ENCODE data around the gene COLQ. TPM values are rescaled to one million over a fixed set of nuclear protein-coding genes. Genes with fewer than 3 reads are reported as not detected.
A peak's percentile ranks its signal among the peaks of the same experiment; 100 is the strongest.
"Not testable (repeated sequence)": the region's sequence is repeated elsewhere in the genome, so short reads cannot be mapped to it uniquely, and the experiment has no call there.

Gene COLQ
- 24.7 TPM for polyA plus RNA-seq (ENCODE audit: insufficient read length)

- no peak for DNase-seq (ENCODE audit: low read depth)
These were observed at the start of gene COLQ for GRCh38 chr3:15521573-15521965. Gene COLQ (minus strand): TSS chr3:15521706. CDS start chr3:15521625, 81 bp downstream.

- no peak for DNase-seq (ENCODE audit: low read depth)
These were observed 41.7 kb upstream of the COLQ start for GRCh38 chr3:15563190-15563589.

DNA sequence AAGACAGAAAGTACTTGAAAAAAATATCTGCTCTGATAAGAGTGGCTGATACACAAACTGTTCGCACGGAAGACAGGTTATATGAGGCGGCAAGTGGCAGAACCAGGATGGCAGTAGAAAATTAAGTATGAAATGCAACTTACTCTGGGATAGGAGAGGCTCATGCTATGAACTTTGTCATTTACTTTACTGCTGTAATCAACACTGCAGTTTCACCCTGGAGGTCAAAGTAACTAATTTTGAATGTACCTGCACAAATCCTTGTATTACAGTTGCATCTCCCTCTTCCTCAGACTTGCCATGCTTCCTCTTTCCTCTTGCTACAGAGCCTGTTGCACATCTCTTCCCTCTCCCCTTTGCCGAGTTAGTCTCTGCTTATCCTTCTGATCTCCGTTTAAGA is 41.1 kb upstream of the COLQ start:
- no peak for DNase-seq (ENCODE audit: low read depth)

- no peak for DNase-seq (ENCODE audit: low read depth)
These were observed 37.1 kb upstream of the COLQ start for GRCh38 chr3:15558581-15558980.

DNA sequence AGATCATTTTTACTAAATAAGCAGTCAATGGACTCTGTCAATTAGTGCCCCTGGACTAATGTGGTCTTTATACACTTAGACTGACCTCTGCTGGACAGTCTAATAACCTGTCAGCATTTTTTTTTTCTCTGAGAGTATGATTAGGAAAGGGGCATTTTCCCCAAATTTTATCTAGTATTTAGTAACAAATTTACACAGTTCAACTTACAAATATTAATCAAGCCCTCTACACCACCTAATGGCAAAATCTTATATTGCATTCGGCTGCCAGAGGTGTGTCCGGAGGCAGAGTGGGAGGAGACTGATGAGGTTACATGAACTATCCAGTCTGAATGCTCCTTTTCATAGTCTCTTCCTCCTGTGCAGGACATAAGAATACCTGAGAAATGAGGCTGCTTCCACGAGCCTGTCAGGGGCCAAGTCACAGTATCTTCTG is 36.0 kb upstream of the COLQ start:
- peak; percentile 31 for DNase-seq (ENCODE audit: low read depth)

DNA sequence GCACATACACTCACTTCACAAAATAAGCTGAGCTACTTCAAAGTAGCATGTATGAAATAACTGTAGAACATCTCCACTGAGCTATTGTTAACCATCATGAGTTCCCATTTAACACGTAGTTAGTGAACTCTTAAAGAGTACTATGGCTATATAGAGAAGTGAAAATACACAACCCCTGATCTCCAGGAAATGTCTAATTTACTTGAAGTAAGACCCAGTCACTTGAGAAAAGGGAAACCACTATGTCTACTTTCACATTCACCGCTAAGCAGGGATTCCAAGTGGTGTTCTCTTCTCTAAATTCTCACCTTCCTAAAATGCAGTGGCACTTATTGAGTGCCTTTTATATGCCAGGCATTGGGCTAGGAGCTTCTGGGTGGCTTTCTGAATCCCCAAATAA is 35.0 kb upstream of the COLQ start:
- DNase-seq (ENCODE audit: low read depth) = peak; percentile 9

GRCh38 chr3:15553749-15554148 is 32.2 kb upstream of the COLQ start:
- no peak for DNase-seq (ENCODE audit: low read depth)

DNA sequence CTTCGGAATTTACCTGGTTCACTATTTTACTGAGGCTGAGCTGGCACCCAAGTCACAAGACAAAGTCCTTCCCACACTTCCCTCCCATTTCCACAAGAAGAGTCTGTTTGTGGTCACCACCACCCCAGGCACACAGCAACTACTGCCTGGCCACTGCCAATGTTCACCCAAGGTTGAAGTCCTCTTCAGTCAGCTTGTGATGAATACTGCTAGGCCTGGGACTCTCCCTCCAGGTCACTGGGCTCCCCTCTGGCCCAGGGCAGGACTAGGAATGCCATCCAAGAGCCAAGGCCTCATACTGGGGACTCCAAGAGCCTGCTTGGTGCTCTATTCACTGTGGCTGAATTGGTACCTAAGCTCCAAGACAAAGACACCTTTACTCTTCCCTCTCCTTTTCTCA is 30.4 kb upstream of the COLQ start:
- DNase-seq (ENCODE audit: low read depth) = no peak

DNA sequence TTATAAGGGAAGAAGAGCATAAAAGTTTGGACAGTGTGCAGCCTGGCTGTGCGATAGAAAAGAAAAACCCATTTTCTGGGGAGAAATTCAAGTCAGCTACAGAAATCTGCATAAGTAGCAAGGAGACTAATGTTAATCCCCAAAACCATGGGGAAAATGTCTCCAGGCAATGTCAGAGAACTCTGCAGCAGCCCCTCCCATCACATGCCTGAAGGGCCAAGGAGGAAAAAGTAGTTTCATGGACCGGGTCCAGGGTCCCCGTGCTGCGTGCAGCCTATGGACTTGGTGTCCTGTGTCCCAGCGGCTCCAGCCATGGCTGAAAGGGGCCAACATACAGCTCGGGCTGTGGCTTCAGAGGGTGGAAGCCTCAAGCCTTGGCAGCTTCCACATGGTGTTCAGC is 28.3 kb upstream of the COLQ start:
- no peak for DNase-seq (ENCODE audit: low read depth)

GRCh38 chr3:15542614-15543013 is 21.1 kb upstream of the COLQ start:
- no peak for DNase-seq (ENCODE audit: low read depth)

- DNase-seq (ENCODE audit: low read depth) = no peak
These were observed 19.9 kb upstream of the COLQ start for GRCh38 chr3:15541371-15541770.

DNA sequence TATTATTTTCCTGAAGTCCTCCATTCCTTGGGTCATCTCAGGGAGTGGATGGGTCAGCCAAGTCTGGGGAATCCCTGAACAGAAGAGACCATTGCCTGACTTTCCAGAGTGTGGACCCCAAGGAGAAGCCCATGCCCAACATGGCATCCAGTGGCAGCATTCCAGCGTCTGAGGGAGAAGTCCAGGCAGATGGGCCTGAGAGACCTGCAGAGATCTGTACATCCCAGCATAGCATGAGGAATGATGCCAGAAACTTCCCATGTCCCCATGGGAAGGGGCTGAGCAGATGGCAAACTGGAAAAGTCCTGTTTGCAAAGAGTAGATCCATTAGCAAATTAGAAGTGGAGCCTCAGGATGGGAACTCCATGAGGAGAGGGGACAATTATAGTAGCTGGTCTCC is 17.6 kb upstream of the COLQ start:
- DNase-seq (ENCODE audit: low read depth) = no peak

DNA sequence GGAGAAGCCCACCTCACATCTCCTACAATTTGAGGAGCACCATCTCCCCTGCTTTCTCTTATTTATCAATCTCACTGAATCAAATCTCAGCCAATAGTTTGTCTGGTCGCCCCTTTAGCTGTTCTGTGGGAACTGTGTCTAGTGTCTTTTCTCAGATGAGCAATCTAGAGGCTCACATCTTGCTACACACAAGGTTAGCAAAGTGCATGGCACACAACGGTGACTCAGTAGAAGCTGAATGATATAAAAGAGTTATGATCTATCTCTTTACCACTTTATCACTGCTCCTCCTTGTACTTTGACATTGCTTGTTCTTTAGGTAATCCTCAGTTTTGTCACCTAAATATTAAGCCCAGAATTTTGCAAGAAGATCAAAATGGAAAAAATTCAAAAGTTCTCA is 16.8 kb upstream of the COLQ start:
- no peak for DNase-seq (ENCODE audit: low read depth)

DNA sequence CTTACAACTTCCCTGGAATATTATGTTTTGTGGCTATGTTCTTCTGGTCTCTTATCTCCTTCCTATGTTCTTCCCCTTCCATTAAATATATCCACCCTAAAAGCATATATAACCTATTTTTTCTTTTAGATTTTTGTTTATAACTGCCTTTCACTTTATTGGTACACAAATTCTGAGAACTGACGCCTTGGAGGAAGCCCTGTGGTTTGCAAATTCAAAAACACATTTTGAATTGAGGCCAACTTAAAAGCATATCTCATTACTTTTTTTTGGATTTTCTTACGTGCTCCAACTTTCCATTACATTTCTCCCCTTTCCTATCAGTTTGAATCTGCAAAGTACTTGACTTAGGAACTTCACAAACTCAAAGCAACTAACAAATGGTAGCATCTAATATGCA is 15.3 kb upstream of the COLQ start:
- DNase-seq (ENCODE audit: low read depth) = no peak

DNA sequence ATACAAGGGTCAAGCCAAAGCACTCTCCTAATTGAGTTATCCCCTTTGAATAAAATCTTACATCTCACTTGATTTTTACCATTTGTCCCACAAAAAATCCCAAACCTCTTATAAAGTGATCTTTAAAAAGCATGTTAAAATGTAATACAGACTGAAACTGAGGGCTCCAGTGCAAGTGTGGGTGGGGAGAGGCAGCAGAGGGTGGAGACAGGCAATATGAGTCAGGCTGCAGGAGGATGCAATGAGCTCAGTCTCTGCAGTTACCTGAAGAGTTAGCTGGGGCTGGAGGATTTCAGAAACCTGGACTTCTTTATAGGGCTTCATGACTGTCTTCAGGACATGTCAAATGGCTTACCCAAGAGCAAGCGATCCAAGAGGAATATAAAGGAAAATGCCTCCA is 14.2 kb upstream of the COLQ start:
- no peak for DNase-seq (ENCODE audit: low read depth)

DNA sequence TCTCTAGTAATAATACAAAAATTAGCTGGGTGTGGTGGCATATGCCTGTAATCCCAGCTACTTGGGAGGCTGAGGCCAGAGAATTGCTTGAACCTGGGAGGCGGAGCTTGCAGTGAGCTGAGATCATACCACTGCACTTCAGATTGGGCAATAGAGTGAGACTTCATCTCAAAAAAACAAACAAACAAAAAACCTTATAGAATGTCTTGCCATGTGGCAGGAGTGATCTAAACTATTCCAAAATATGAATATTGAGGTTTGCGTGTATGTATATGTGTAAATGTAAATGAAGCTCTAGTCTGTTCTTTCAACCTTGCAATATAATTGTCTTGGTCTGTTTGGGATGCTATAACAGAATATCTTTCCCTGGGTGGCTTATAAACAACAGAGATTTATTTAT is 11.1 kb upstream of the COLQ start:
- DNase-seq (ENCODE audit: low read depth) = not testable (repeated sequence)

DNA sequence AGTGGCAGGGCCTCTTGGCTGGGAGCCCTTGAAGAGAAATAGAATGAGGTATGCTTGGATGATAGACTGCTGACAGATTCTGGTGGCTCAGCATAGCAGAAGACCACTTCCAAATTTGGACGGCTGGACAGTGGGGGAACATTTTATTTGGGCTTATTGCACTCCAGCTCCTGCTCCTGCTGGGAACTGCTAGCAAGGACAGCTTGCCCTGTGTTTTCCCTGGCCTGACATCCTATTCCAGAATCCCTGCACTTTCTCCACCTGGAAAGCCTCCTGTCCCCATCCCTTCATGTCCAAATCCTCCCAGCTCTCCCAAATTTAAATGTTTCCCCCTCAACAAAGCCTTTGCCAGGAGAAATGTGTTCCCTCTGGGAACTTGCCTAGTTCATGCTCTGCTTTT is 9.8 kb upstream of the COLQ start:
- no peak for DNase-seq (ENCODE audit: low read depth)

DNA sequence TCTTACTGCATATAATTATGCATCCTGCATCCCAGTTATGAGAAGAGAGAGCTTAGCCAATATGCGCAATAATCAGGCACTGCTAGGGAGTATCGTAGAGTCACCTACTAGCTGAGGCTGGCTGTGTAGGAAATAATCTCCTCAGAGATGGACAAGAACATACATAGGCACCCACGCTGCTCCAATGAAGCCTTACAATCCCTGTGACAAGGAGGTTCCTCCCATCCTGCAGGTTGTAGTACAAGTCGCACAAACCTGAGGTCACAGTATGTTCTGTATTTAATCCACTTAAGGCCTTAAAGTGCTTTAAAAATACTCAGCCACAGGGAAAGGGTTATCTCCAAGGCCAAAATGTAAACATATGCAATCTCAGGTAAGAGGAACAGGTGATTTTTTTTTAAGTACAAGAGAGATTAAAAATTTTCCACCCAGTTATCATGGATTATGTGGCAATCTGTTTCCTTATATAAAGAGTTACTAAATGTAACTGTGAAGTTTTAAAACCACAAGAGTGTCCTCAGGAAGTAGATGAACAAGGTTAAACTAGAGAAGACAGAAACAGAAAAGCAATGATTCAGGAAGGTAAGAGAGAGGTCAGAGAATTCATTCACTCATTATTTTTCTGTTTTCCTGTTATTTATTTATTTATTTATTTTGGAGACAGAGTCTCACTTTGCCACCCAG is 7.5 kb upstream of the COLQ start:
- DNase-seq (ENCODE audit: low read depth) = no peak

GRCh38 chr3:15527031-15527459 is 5.5 kb upstream of the COLQ start:
- DNase-seq (ENCODE audit: low read depth) = peak; percentile 44

- no peak for DNase-seq (ENCODE audit: low read depth)
These were observed 4.3 kb upstream of the COLQ start for GRCh38 chr3:15525790-15526189.

- DNase-seq (ENCODE audit: low read depth) = no peak
These were observed 2.3 kb upstream of the COLQ start for GRCh38 chr3:15523660-15524417.

GRCh38 chr3:15522016-15522415 is 510 bp upstream of the COLQ start:
- no peak for DNase-seq (ENCODE audit: low read depth)

- no peak for DNase-seq (ENCODE audit: low read depth)
These were observed 518 bp downstream of the COLQ start for GRCh38 chr3:15520804-15521572.

Data from forelimb muscle (tissue), 1 donor.